ENCODE results near the gene GGA2. TPM values are rescaled to one million over a fixed set of nuclear protein-coding genes. Genes with fewer than 3 reads are reported as not detected.

The GGA2 gene
- 30.0 and 44.7 TPM in 2 replicates for total RNA-seq

GRCh38 chr16:23510164-23510914, at the start of gene GGA2:
GGA2 (minus strand) TSS chr16:23510494; CDS start chr16:23510411, 83 bp downstream.

GRCh38 chr16:23556881-23557778, 46.8 kb upstream of the GGA2 start, which contains the start of the genes EARS2 and UBFD1:
EARS2 (minus strand) TSS chr16:23557350; CDS start chr16:23557343, 7 bp downstream.
UBFD1 (plus strand) TSS chr16:23557727; CDS start chr16:23557743, 16 bp downstream.

GRCh38 chr16:23452572-23453337, 57.5 kb downstream of the GGA2 start, which contains the start of gene COG7:
COG7 (minus strand) TSS chr16:23453189; CDS start chr16:23452994, 195 bp downstream.

Other genes starting within 250 kb of the GGA2 start
- gene SCNN1B, start 208.2 kb downstream of the GGA2 start, total RNA-seq = not detected in 2 replicates
- gene COG7, start 57.3 kb downstream of the GGA2 start, total RNA-seq = 22.0 and 29.5 TPM in 2 replicates
- 40.1 and 61.9 TPM in 2 replicates for gene EARS2, start 46.9 kb upstream of the GGA2 start, total RNA-seq
- gene UBFD1, start 47.2 kb upstream of the GGA2 start, total RNA-seq = 149 and 167 TPM in 2 replicates
- 50.1 and 78.1 TPM in 2 replicates for gene NDUFAB1, start 85.8 kb upstream of the GGA2 start, total RNA-seq
- gene PALB2, start 130.8 kb upstream of the GGA2 start, total RNA-seq = 10.1 and 10.4 TPM in 2 replicates
- gene DCTN5, start 131.0 kb upstream of the GGA2 start, total RNA-seq = 102 and 117 TPM in 2 replicates
- gene PLK1, start 168.4 kb upstream of the GGA2 start, total RNA-seq = 3.3 and 13.5 TPM in 2 replicates
- not detected in 2 replicates for gene ERN2, start 202.7 kb upstream of the GGA2 start, total RNA-seq
- not detected in 2 replicates for gene CHP2, start 244.5 kb upstream of the GGA2 start, total RNA-seq